GM21526 (cell line): ENCODE measurements around the gene PM20D1.

ENCODE experiments used
- ATAC-seq: cut with Tn5 transposase; IDR thresholded peaks from one replicate; pipeline ENCODE4 v1.9.1; 2021; ENCODE audit warnings: moderate library complexity; ENCODE audit not compliant: unreplicated experiment, low FRiP score

PM20D1 gene

GRCh38 chr1:205805082-205805711 lies 44.7 kb downstream of the PM20D1 start:
- ATAC-seq, result no peak

GRCh38 chr1:205804605-205805004 lies 45.3 kb downstream of the PM20D1 start:
- no peak for ATAC-seq

GRCh38 chr1:205803986-205804385 lies 45.9 kb downstream of the PM20D1 start:
- ATAC-seq, result no peak

GRCh38 chr1:205802060-205802459 lies 47.9 kb downstream of the PM20D1 start:
- no peak for ATAC-seq

- no peak for ATAC-seq
Observed at GRCh38 chr1:205800981-205801703, 48.8 kb downstream of the PM20D1 start.

- ATAC-seq, result no peak
Observed at GRCh38 chr1:205800427-205800826, 49.5 kb downstream of the PM20D1 start.

- no peak for ATAC-seq
Observed at GRCh38 chr1:205798577-205798976, 51.4 kb downstream of the PM20D1 start.

GRCh38 chr1:205797168-205797567 lies 52.8 kb downstream of the PM20D1 start:
- ATAC-seq, result no peak

- no peak for ATAC-seq
Observed at GRCh38 chr1:205794011-205794730, 55.8 kb downstream of the PM20D1 start.

GRCh38 chr1:205792961-205793673 lies 56.8 kb downstream of the PM20D1 start:
- ATAC-seq, result no peak

GRCh38 chr1:205792481-205792881 lies 57.5 kb downstream of the PM20D1 start:
- no peak for ATAC-seq

- ATAC-seq, result peak; percentile 69
Observed at GRCh38 chr1:205791568-205792180, 58.3 kb downstream of the PM20D1 start.

GRCh38 chr1:205787287-205787916 lies 62.5 kb downstream of the PM20D1 start:
- no peak for ATAC-seq

GRCh38 chr1:205786601-205787000 lies 63.3 kb downstream of the PM20D1 start:
- ATAC-seq, result no peak

- no peak for ATAC-seq
Observed at GRCh38 chr1:205785446-205785845, 64.5 kb downstream of the PM20D1 start.

- ATAC-seq, result no peak
Observed at GRCh38 chr1:205783904-205784303, 66.0 kb downstream of the PM20D1 start.

- no peak for ATAC-seq
Observed at GRCh38 chr1:205783433-205783795, 66.5 kb downstream of the PM20D1 start.

GRCh38 chr1:205782627-205783432 lies 67.1 kb downstream of the PM20D1 start:
- ATAC-seq, result no peak

- no peak for ATAC-seq
Observed at GRCh38 chr1:205780335-205780734, 69.6 kb downstream of the PM20D1 start.
